ENCODE data around the gene GAPDH.
A peak's percentile ranks its signal among the peaks of the same experiment; 100 is the strongest.
"Not testable (repeated sequence)": the region's sequence is repeated elsewhere in the genome, so short reads cannot be mapped to it uniquely, and the experiment has no call there.

Gene GAPDH

DNA sequence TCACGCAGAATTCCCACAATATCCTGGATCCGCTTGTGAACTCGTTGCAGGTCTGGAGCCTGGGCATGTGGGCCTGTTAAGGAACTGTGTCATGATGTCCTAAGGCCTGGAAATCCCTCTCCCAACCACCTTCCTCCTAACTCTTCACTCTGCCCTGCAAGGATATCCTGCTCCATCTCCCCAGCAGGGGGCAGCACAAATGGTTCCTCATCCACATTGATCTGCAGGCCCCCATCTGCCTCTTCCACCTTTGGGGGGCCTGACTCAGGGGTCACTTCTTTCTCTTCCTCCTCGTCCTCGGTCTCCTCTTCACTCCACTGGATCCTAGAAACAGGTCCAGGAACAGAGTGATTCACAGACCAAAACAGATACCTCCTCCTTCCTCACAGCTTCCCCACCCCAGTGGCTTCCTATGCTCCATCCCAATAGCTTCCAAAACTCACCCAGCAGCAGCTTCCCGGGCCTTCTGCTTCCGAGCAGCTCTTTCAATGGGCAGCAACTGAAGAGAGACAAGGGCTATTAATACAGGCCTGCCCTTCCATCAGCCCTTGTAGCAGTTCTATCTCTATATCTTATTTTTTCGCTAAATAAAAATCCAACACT is 29.2 kb downstream of the GAPDH start:
- peak; percentile 45 for DNase-seq (ENCODE audit: low spot score)

DNA sequence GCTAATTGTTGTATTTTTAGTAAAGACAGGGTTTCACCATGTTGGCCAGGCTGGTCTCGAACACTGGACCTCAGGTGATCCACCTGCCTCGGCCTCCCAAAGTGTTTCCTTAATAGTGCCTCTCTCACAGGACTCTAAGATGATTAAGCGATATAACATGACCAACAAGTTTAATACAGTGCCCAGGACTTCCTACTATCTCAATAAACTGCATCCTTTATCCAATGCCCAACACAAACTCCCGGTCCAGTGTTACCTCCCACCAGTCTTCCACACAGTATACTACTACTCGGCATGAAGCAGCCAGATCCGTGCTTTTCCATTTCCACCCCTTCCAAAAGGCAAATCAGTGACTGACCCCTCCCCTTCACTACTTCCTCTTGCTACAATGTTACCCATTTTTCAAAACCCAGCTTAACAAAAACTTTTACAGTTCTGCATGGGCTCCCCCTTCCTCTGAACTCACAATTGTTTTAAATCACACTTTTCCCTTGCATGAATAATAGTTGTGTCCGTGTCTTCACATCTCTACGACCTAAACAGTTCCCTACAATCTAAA is 32.9 kb downstream of the GAPDH start:
- peak; percentile 43 for DNase-seq (ENCODE audit: low spot score)

GRCh38 chr12:6569312-6569711 is 35.0 kb downstream of the GAPDH start:
- no peak for DNase-seq (ENCODE audit: low spot score)

DNA sequence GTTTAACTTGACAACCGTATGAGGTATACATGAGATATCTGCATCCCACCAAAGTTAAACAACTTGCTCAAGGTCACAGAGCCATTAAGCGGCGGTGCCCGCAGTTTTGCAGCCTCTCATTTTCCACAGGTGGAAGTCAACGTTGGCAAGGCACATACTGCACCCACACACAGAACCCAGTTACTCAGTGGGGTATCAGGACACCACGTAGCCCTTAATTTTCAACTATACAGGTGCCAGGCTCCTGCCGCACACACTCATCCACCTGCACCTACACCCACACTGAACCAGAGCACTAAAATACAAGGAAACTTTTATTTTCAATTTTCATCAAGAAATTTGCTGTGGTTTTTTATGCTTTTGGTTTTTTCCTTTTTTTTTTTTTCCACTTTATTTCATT is 35.5 kb downstream of the GAPDH start:
- DNase-seq (ENCODE audit: low spot score), result no peak

- peak; percentile 65 for DNase-seq (ENCODE audit: low spot score)
These were observed 36.1 kb downstream of the GAPDH start for GRCh38 chr12:6570264-6570887.

DNA sequence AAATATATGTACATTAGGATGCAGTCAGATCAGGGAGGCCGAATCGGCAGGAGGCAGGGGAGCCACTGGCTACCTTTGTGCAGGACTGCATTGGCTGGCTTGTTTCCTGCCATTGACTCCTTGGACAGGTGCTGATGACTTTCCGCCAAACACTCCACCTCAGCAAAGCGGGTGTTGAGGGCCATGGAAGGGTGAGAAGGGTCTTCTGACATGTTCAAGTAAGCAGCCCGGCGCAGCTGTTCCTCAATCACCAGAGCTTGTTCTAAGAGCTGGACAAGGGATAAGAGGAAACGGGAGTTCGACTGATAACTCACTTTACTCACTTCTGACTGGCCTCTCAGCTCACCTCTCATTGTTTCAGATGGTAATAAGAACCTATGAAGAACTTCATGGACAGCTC is 38.7 kb downstream of the GAPDH start:
- no peak for DNase-seq (ENCODE audit: low spot score)

DNA sequence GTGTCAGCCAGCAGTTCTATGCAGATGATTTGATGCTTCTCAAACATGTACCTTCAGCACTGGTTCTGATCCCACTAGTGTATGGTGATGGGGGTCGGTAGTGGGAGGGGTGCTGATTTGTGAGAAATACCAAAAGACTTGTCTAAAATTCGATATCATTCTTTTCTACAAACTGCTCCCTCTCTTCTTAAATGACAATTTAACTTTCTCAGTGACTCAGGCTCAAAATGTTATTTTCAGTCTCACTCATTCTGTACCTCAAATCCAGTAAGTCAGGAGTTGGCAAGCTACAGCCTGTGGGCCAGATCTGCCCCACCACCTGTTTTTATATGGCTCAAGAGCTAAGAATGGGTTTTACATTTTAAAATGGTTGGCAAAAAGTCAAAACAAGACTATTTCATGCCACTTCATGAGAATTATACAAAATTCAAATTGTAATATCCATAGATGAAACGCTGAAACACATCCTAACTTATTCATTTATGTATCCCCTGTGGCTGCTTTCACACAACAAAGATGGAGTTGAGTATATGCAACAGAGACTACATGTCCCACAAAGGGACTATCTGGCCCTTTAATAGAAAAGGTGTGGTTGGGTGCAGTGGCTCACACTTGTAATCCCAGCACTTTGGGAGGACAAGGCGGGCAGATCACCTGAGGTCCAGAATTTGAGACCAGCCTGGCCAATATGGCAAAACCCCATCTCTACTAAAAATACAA is 40.4 kb downstream of the GAPDH start:
- no peak for DNase-seq (ENCODE audit: low spot score)

DNA sequence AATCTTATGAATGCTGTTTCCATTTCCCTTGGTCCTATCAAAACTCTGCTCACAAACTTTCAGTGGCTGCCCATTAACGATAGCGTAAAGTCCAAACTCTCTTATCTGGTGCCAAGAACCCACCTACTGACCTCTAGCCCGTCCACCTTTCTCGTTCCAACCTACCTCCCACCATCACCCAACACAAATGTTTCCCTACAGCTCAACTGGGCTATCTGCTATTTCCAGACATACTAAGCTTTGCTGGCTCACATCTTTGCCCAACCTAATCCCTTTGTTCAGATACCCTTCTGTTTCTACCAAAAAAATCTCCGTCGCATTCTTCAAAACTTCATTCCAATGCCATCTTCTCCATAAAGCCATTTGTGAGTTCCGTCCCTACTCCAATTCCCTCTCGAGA is 41.3 kb downstream of the GAPDH start:
- no peak for DNase-seq (ENCODE audit: low spot score)

- peak; percentile 24 for DNase-seq (ENCODE audit: low spot score)
These were observed 47.9 kb downstream of the GAPDH start for GRCh38 chr12:6582196-6582595.

DNA sequence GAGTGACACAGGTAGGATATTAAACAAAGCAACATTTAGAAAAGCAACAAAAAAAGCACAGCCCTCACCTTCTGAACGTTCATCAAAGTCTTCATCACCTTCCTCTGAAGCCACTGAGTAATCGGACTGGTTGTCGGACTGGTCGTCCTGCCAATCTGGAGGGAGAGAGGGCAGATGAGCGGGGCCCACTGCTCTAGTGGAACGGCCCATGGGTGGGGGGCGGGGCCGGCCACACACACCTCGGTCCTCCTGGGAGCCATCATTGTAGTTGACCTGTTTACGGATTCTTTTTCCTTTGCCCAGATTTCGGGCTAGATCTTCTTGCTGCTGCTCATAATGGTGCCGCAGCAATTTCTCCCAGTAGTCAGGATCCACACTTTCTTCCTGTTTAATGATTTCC is 48.6 kb downstream of the GAPDH start:
- no peak for DNase-seq (ENCODE audit: low spot score)

- no peak for DNase-seq (ENCODE audit: low spot score)
These were observed 50.0 kb downstream of the GAPDH start for GRCh38 chr12:6584293-6584692.

GRCh38 chr12:6586569-6586968 is 52.3 kb downstream of the GAPDH start:
- not testable (repeated sequence) for DNase-seq (ENCODE audit: low spot score)
